ENCODE results near the gene MFAP5. TPM values are rescaled to one million over a fixed set of nuclear protein-coding genes. Genes with fewer than 3 reads are reported as not detected.

MFAP5 gene
- total RNA-seq, 1 donor from 2014 or later = 6.6 TPM

GRCh38 chr12:8675591-8676036, 13.0 kb upstream of the MFAP5 start:
- DNase-seq (ENCODE audit: low read depth) (no peak), FAIRE-seq (no peak)
- Histone ChIP-seq H3K27me3 (ENCODE audit: control insufficient read depth, insufficient read depth, low read length) (no peaks in the 10 kb centered on the region), H3K4me3 (ENCODE audit: low read depth, low read length) (no peak overlapping the region), H3K36me3 (ENCODE audit: control insufficient read depth, insufficient read depth, low read length) (no peaks in the 10 kb centered on the region)
- no peak for TF ChIP-seq CTCF (IDR thresholded peaks at IDR 0.05; ENCODE audit: insufficient read depth, low read length, severe bottlenecking)

- TF ChIP-seq CTCF (IDR thresholded peaks at IDR 0.05; ENCODE audit: insufficient read depth, low read length, severe bottlenecking) = no peak
Observed at GRCh38 chr12:8672381-8672780, 9.8 kb upstream of the MFAP5 start.

GRCh38 chr12:8668441-8668840, 5.8 kb upstream of the MFAP5 start:
- Histone ChIP-seq H3K4me3 (ENCODE audit: low read depth, low read length) (no peak overlapping the region), H3K27me3 (ENCODE audit: control insufficient read depth, insufficient read depth, low read length) (no peaks in the 10 kb centered on the region), H3K36me3 (ENCODE audit: control insufficient read depth, insufficient read depth, low read length) (no peaks in the 10 kb centered on the region)
- DNase-seq (ENCODE audit: low read depth) (no peak), FAIRE-seq (no peak)
- TF ChIP-seq CTCF (IDR thresholded peaks at IDR 0.05; ENCODE audit: insufficient read depth, low read length, severe bottlenecking) = no peak

More at GRCh38 chr12:8672381-8672780, 9.8 kb upstream of the MFAP5 start:
- DNase-seq (ENCODE audit: low read depth) (no peak), FAIRE-seq (no peak)
- Histone ChIP-seq H3K27me3 (ENCODE audit: control insufficient read depth, insufficient read depth, low read length) (no peaks in the 10 kb centered on the region), H3K4me3 (ENCODE audit: low read depth, low read length) (no peak overlapping the region), H3K36me3 (ENCODE audit: control insufficient read depth, insufficient read depth, low read length) (no peaks in the 10 kb centered on the region)

- no peaks in the 10 kb centered on the region for H3K36me3 ChIP-seq (ENCODE audit: control insufficient read depth, insufficient read depth, low read length)
- H3K27me3 ChIP-seq (ENCODE audit: control insufficient read depth, insufficient read depth, low read length) = no peaks in the 10 kb centered on the region
- no peak overlapping the region for H3K4me3 ChIP-seq (ENCODE audit: low read depth, low read length)
- no peak for TF ChIP-seq CTCF (IDR thresholded peaks at IDR 0.05; ENCODE audit: insufficient read depth, low read length, severe bottlenecking)
- no peak for FAIRE-seq
- no peak for DNase-seq (ENCODE audit: low read depth)
Observed at GRCh38 chr12:8667270-8667669, 4.6 kb upstream of the MFAP5 start.

- no peak for DNase-seq (ENCODE audit: low read depth)
- Histone ChIP-seq H3K27me3 (ENCODE audit: control insufficient read depth, insufficient read depth, low read length) (no peaks in the 10 kb centered on the region), H3K36me3 (ENCODE audit: control insufficient read depth, insufficient read depth, low read length) (no peaks in the 10 kb centered on the region), H3K4me3 (ENCODE audit: low read depth, low read length) (no peak overlapping the region)
- no peak for TF ChIP-seq CTCF (IDR thresholded peaks at IDR 0.05; ENCODE audit: insufficient read depth, low read length, severe bottlenecking)
- no peak for FAIRE-seq
Observed at GRCh38 chr12:8665759-8666158, 3.1 kb upstream of the MFAP5 start.

- Histone ChIP-seq H3K27me3 (ENCODE audit: control insufficient read depth, insufficient read depth, low read length) (no peaks in the 10 kb centered on the region), H3K4me3 (ENCODE audit: low read depth, low read length) (no peak overlapping the region), H3K36me3 (ENCODE audit: control insufficient read depth, insufficient read depth, low read length) (no peaks in the 10 kb centered on the region)
- TF ChIP-seq CTCF (IDR thresholded peaks at IDR 0.05; ENCODE audit: insufficient read depth, low read length, severe bottlenecking) = no peak
- FAIRE-seq = no peak
- DNase-seq (ENCODE audit: low read depth) = no peak
Observed at GRCh38 chr12:8664228-8664913, 1.7 kb upstream of the MFAP5 start.

Measured in bronchial epithelial cell (primary cell).